NCI-H1048 (cell line): ENCODE measurements around the gene MYO1H.

ENCODE experiments used
- DNase-seq: peaks from one replicate; lab custom pipeline; 2025; lab: John Stamatoyannopoulos, UW

Gene MYO1H

DNA sequence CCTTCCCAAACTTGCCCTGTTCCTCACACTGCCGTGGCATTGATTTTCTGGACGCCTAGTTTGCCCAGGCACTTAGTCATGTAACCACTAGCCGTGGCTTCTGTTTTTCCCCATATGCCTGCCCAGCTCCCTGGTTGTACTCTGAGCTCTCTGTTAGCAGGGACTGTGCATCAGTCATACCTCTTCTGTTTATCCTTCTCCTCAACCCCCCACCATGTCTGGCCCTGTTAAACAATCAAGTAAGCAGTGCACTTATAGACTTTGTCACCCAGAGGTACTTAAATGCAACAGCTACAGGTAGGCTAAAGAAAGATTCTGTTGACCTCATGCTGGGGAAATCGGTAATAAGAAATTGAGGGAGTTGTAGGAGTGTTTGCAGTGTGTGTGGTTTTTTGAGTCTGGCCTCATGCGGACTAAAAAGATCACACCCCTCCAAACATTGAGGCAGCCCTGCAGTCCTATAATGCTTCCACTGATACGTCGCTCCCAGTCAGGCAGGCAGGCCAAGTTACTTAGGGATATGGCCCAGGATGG, 146.7 kb downstream of the MYO1H start:
- DNase-seq, result no peak

DNA sequence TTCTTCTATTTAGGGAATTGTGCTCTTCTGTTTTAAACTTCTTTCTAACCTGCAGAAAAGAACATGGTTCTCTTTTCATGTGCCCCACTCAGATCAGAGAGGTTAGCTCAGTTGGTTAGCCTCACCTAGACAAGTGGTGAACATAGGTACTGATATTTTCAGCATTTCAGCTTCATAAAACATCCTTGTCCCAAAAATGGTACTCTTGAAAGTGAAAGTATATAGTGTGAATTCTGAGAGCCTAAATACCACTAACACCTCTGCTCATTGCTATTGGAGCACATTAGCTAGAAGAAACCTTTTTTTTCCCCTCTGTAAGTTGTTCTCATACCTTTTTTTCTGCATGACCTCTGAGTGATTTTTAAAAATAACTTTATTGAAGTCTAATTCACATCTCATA, 147.3 kb downstream of the MYO1H start:
- no peak for DNase-seq

DNA sequence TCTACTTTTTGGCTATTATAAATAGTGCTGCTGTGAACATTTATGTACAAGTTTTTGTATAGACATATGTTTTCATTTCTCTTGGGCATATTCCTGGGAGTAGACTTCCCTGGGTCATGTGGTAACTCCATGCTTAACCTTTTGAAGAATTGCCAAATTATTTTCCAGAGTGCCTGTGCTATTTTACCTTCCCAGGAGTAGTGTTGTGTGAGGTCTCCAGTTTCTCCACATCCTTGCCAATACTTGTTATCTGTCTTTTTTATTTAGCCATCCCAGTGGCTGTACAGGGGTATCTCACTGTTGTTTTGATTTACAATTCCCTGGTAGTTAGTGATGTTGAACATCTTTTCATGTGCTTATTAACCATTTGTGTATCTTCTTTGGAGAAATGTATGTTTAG, 148.6 kb downstream of the MYO1H start:
- no peak for DNase-seq

DNA sequence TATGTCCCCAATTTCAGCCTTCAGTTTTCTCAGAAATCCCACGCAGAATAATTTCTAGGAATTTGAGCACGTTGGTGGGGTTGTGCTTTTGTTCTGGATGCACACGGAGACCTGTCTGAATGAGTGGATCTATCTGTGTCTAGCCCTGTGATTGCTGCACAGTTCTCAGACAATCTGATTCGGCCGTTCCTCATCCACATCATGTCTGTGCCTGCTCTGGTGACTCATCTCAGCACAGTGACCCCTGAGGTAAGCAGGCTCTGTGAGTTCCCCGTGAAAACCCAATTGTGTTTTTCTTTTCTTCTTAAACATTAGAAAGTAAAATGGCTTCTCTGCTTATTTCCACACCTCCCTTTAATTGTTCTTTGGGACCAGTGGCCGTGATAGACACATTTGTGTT, 150.0 kb downstream of the MYO1H start:
- no peak for DNase-seq
